ENCODE results near the gene TUBGCP5.

Gene TUBGCP5

GRCh38 chr15:22973987-22974386, 65.4 kb downstream of the TUBGCP5 start:
- DNase-seq = no peak

DNA sequence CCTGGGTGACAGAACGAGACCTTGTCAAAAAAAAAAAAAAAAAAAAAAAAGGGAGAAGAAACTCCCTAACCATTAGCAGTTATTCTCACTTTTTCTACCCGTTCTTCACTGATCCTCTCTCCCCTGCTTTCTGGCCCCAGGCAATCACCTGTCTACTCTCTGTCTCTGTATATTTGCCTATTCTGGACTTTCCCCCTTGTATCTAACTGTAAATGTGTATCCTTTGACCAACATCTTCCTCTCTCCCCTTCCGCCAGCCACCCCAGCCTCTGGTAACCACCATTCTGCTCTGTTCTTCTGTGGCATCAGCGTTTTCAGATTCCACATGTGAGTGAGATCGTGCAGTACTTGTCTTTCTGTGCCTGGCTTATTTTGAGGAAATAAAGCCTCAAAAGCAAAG, 66.1 kb downstream of the TUBGCP5 start:
- no peak for DNase-seq

GRCh38 chr15:22969489-22969888, 69.9 kb downstream of the TUBGCP5 start:
- DNase-seq = no peak

GRCh38 chr15:22968366-22968765, 71.0 kb downstream of the TUBGCP5 start:
- no peak for DNase-seq

DNA sequence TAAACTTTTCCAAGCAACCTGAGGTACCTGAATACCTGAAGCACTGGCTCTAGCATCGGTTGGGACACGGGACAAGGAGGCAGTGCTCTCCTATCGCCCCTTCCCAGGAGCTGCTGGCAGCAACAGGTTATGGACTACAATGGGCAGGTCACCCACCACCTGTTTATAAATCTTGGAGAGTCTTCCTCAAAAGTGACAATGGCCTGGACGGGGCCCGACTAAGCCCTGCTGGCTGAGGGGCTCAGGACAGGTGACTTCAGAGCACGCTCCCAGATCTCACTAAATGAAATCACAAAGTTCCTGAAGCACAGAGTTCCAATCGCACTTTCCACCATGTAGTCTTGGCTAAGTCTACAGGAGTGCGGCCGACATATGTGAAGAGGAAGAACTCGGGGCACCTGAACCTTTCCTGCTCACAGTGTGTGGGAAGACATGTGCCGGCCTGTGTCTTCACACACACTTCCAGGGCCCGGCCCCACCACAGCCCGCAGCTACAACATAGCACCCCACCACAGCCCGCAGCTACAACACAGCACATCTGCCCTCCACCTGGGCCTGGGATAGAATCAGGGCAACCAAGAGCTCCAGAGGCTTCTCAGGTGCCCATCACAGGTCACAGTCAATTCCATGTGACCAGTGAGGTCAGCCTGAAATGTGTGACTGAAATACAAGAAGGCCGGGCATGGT, 72.1 kb downstream of the TUBGCP5 start:
- DNase-seq = no peak

DNA sequence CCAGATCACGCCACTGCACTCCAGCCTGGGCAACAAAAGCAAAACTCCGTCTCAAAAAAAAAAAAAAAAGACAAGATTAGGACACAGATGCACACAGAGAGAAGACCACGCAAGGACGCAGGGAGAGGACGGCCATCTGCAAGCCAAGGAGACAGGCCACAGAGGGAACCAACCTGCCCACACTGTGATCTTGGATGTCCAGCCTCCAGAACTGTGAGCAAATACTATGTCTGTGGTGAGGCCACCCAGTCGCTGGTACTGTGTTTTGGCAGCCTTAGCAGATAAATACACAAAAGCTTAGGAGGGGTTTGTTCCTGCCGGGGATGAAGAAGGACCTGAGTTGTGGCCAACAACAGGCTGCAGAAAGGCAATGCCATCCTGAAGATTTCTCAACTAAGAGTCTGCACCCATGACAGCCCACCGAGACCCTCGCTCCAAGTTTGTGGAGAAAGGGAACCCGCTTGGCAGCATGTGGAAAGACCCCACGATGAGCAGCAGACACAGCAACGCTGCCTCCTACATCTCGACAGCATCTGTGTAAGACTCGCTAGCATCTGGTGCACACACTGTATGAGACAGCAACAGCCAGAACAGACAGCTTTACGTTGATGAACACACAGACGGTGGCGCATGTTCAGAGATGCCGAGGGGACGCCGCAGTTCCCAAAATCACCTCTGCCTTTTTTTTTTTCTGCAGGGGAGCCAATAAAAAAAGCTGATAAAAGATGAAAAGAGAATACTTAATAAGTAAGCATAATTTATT, 72.9 kb downstream of the TUBGCP5 start:
- DNase-seq = no peak

GRCh38 chr15:22963641-22964040, 75.7 kb downstream of the TUBGCP5 start:
- DNase-seq = no peak

- no peak for DNase-seq
Observed at GRCh38 chr15:22962611-22963010, 76.8 kb downstream of the TUBGCP5 start.

- DNase-seq = no peak
Observed at GRCh38 chr15:22961762-22962161, 77.6 kb downstream of the TUBGCP5 start.

DNA sequence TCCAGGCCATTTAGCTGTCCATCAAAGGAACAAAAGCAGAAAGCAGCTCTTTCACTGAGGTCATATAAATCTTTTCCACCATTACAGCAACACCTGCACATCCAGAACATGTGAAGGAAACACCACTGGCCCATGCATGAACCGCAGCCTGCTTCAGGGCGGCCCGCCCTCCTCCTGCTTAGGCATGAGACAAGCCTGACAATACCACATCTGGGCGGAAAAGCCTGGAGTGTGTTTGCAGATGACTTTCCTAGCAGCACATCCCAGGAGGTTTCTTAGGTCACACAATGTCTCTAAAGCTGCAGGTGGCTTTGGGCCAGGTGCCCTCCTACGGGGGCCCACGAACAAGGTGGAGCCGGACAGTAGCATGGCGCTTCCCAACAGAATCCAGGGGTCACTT, 78.8 kb downstream of the TUBGCP5 start:
- no peak for DNase-seq

DNA sequence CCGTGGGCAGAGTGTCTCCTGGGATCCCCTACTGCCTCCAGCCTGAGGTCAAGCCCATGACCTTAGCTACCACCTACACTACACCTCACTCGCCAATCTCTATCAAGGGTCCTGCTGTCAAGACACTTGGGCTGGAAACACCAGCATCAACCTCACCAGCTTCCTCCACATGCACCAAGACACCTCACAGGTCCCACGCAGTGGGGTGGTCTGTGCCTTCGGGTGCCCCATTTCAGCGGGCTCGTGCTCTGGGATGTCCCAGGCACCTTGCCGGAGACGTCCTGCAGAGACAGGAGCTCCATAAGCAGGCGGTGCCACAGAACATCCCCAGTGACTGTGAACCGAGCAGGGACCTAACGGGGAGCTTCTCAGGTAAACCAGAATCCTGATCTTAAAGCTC, 79.2 kb downstream of the TUBGCP5 start:
- no peak for DNase-seq

- DNase-seq = no peak
Observed at GRCh38 chr15:22959321-22960101, 79.9 kb downstream of the TUBGCP5 start.

DNA sequence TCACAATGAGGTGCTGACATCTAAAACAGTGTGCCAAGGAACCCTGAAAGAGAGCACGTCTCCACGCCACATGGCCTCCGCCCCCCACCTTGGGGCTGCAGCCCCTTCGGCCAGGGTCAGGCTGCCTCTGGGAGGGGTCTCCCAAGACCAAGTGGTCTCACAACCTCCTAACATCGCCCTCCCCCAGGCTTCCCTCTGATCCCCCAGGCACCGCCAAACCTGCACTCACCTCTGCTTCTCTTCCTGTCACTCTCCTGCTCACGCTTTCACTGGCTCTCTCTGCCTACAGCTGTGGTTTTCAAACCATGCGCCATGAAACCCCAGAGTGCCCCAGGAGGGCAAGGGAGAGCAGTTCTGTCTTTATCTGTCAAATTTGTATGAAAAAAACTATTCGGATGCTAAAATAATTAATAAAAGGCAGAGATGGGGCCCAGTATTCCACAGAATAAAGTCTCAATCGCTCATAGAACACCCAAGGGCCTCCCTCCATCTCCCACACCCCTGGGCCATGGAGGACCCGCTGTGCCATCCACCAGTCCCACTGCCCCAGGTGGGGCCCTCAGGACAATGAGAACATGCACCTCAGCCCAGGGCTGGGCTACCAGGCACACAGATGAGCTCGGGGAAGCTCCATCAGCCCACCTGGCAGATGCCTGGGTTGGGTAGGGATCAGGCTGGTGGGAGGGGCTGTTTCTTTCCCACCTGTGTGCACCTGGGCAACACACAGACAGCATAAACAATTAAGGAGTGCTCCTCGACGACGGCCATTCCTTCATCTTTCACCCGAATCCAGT, 80.7 kb downstream of the TUBGCP5 start:
- no peak for DNase-seq

- no peak for DNase-seq
Observed at GRCh38 chr15:22956978-22957260, 82.5 kb downstream of the TUBGCP5 start.

GRCh38 chr15:22956257-22956977, 83.0 kb downstream of the TUBGCP5 start:
- DNase-seq = no peak

GRCh38 chr15:22955544-22956119, 83.7 kb downstream of the TUBGCP5 start:
- DNase-seq = no peak

DNA sequence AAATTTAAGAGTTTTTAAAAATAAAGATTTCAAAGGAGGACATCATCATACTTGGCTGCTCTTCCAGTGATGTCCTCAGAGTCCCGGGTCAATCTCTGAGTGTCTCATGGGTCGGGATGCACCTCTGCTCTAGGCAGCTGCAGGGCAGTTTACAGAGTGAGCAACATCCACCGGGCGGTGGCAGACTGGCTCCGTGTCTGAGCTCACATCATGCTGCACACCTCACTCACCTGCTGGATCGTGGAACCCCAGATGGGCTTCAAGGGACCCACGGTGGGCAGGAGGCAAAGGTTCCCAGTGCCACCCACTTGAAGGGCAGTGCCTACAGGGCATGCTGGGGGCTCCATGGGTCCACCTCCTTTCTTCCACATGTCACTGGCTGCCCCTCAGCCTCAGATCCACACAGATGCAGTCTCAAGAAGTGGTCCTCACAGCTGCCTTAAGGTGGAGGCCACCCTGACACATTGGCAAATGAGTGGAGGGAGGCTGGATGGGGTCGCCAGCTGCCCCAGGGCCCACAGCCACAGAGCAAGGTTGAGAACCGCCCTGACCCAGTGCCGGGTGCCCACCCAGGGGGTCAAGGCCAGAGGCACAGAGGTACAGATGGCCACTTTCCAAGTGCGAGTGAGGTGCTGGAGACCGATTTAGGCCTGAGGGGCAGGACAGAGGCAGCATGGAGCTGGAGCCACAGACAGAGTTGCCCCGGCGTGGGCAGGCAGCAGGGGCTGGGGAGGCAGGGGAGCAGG, 84.4 kb downstream of the TUBGCP5 start:
- no peak for DNase-seq

DNA sequence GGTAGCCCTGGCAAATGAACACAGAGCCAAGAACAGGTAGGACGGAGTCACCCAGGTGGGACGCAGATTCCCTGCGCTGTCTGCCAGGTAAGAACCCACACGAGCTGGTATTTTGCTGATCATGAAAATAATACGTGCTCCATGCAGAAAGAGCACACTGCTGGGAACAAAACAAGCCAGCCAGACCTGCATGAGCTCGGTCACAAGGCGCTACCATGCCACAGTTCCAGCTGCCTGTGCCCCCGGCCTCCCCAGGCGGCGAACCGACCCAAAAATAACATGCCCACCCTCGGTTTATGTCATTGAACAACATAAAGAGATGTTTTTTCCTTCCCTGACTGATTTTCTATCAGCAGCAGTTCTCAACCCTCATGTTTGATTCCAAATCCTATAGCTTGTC, 85.0 kb downstream of the TUBGCP5 start:
- no peak for DNase-seq

DNA sequence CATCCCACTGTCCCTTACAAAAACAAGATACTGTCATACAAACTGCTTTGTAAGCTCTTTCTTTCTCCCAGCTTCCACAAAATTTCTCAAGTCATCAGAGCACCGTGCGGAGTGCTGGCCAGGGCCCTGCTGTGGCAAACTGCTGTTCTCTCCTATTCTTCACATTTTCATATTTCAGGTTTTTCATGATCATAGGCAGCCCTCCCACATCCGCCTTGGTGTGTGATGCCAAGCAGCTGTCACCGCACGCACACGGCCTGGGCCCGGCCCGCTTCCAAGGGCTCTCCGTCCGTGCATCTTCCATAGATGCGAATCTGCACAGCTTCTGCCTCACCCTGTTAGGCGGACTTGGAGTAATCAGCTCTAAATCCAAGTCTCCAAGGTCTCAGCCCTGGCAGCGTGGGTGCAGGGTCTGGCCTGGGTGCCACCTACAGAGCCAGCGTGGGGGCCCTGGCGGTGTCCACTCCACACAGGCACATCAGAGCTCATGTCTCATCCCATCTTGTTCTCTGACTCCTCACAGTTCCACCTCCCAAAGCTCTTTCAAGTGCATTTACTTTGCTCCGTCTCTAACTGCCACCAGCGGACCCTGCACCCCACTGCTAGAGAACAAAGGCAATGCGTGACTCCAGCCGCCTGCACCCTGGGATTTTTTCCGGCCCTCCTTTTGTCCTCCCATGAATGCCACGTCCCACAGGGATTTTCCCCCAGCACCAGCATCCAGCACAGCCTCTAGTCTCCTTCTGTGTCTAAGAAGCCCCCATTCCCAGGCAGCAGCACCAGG, 86.4 kb downstream of the TUBGCP5 start:
- DNase-seq = no peak

All from NCI-H187 (cell line).